Lower leg skin (tissue), 3 donors: Measurements from ENCODE around the gene CCR5AS.

Source experiments
- POLR2A ChIP-seq, 2 donors: fragments of 450-650 bp; IDR thresholded peaks; one replicate each; pipeline ENCODE4 v1.6.1; 2016 to 2017; ENCODE audit warnings: antibody characterized with exemption in 2 of 2, mild to moderate bottlenecking in 1 of 2, moderate library complexity in 1 of 2
- TF ChIP-seq, protein P1 (sequence below), 3 donors: fragments of 450-650 bp; IDR thresholded peaks; one replicate each; pipeline ENCODE4 v1.5.1; 2016; ENCODE audit warnings: antibody characterized with exemption in 3 of 3, mild to moderate bottlenecking in 3 of 3, moderate library complexity in 2 of 3

DNA sequence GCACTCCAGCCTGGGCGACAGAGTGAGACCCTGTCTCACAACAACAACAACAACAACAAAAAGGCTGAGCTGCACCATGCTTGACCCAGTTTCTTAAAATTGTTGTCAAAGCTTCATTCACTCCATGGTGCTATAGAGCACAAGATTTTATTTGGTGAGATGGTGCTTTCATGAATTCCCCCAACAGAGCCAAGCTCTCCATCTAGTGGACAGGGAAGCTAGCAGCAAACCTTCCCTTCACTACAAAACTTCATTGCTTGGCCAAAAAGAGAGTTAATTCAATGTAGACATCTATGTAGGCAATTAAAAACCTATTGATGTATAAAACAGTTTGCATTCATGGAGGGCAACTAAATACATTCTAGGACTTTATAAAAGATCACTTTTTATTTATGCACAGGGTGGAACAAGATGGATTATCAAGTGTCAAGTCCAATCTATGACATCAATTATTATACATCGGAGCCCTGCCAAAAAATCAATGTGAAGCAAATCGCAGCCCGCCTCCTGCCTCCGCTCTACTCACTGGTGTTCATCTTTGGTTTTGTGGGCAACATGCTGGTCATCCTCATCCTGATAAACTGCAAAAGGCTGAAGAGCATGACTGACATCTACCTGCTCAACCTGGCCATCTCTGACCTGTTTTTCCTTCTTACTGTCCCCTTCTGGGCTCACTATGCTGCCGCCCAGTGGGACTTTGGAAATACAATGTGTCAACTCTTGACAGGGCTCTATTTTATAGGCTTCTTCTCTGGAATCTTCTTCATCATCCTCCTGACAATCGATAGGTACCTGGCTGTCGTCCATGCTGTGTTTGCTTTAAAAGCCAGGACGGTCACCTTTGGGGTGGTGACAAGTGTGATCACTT lies 34.1 kb downstream of the CCR5AS start:
- TF ChIP-seq, protein P1, sequence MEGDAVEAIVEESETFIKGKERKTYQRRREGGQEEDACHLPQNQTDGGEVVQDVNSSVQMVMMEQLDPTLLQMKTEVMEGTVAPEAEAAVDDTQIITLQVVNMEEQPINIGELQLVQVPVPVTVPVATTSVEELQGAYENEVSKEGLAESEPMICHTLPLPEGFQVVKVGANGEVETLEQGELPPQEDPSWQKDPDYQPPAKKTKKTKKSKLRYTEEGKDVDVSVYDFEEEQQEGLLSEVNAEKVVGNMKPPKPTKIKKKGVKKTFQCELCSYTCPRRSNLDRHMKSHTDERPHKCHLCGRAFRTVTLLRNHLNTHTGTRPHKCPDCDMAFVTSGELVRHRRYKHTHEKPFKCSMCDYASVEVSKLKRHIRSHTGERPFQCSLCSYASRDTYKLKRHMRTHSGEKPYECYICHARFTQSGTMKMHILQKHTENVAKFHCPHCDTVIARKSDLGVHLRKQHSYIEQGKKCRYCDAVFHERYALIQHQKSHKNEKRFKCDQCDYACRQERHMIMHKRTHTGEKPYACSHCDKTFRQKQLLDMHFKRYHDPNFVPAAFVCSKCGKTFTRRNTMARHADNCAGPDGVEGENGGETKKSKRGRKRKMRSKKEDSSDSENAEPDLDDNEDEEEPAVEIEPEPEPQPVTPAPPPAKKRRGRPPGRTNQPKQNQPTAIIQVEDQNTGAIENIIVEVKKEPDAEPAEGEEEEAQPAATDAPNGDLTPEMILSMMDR (IDR thresholded peaks at IDR 0.05): no peak
- no peak for TF ChIP-seq POLR2A (IDR thresholded peaks at IDR 0.05)
